Measurements from ENCODE around the gene PRKAR2B.
A peak's percentile ranks its signal among the peaks of the same experiment; 100 is the strongest.

The PRKAR2B gene

GRCh38 chr7:107164092-107164491, 119.6 kb downstream of the PRKAR2B start:
- no peak for DNase-seq

GRCh38 chr7:107165341-107165740, 120.8 kb downstream of the PRKAR2B start:
- no peak for DNase-seq

- DNase-seq: no peak
Measured at GRCh38 chr7:107166736-107167426, 122.4 kb downstream of the PRKAR2B start.

- DNase-seq: peak; percentile 37
Measured at GRCh38 chr7:107167483-107168232, 123.2 kb downstream of the PRKAR2B start.

GRCh38 chr7:107168233-107169119, 124.0 kb downstream of the PRKAR2B start, which contains the start of gene HBP1:
Gene HBP1 (plus strand): TSS chr7:107169003. CDS start chr7:107179894, 10,891 bp downstream.
- DNase-seq: peak; percentile 100

DNA sequence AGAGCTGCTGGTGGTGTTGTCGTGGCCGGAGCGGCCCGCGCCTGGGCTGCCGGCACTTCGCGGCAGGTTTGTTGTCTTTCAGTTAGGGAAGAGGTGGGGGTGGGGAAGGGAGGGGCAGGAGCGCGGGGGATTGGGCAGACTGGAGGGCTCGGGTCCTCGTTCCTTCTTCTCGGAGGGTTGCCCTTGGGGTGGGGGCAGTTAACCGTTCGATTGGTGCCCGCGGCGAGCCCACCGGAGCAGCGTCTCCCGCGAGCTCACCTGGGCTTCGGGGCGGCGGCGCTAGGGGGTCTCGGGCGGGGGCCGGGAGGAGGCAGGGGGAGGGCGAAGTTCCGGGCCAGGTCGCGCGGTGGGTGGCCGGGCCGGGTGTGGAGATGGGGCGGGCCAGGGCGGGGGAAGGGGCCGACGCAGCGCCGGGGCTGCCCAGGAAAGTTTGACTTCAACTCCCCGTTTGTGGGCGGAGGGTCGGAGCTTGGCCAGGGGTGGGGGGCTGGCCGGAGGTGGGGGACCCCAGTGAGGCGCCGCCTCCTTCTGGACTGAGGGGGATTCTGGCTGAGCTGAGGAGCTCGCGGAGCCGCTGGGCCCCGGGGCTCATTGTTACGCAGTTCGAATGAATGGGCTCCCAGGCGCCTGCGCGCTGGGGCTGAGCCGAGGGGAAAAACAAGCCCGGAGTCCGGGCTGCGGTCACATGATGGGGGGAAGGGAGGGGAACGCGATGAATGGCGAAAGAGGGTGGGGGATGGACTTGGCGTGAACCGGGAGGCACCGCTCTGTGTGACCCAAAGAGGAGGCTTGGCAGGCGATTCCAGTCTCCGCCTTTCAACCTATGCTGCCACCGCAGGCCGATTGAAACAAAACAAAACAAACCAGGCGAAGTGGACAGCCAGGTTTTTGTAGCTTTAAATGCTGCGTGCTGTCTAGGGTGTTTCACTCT, 124.9 kb downstream of the PRKAR2B start:
- DNase-seq: peak; percentile 97

DNA sequence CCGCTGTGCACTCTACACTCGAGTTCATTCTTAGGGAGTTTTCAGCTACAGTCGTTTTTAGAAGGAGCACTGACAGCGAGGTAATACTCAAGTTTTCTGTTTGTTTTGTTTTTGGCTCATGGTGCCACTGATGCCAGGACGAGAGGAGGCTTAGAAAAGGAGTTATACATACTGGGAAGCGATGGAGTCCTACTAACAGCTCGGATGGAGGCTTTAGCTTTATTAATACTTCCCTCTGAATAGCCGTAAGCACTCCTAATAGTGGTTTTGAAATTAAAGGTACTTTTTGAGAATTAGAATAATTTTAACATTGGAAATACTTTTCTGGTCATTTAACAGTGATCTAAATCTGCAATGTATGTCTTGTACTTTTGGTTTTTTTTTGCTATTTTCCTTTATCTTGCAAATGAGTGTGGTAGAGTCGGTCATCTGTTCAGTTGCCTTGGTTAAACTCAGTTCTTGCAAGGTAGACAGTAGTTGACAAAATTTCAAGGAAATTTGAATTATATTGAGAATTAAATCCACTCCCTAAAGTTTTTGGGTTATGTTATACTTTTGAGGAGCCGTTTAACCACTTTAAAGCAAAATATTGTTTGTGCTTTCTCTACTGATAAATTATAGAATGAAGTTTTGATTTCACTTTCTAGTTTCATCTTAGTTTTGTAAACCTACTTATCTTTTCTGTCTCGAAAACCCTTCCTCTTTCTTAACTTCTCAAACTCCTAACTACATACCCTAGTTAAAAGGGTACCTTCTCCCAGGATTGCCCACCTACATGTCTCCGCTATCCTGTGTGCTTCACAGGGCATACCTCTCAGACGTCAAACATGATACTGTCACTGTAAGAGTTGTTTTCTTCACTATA, 125.8 kb downstream of the PRKAR2B start:
- peak; percentile 17 for DNase-seq

- no peak for DNase-seq
Measured at GRCh38 chr7:107171496-107171895, 127.0 kb downstream of the PRKAR2B start.

- no peak for DNase-seq
Measured at GRCh38 chr7:107172276-107173032, 127.9 kb downstream of the PRKAR2B start.

GRCh38 chr7:107173191-107173590, 128.7 kb downstream of the PRKAR2B start:
- no peak for DNase-seq

GRCh38 chr7:107173691-107174406, 129.3 kb downstream of the PRKAR2B start:
- no peak for DNase-seq

DNA sequence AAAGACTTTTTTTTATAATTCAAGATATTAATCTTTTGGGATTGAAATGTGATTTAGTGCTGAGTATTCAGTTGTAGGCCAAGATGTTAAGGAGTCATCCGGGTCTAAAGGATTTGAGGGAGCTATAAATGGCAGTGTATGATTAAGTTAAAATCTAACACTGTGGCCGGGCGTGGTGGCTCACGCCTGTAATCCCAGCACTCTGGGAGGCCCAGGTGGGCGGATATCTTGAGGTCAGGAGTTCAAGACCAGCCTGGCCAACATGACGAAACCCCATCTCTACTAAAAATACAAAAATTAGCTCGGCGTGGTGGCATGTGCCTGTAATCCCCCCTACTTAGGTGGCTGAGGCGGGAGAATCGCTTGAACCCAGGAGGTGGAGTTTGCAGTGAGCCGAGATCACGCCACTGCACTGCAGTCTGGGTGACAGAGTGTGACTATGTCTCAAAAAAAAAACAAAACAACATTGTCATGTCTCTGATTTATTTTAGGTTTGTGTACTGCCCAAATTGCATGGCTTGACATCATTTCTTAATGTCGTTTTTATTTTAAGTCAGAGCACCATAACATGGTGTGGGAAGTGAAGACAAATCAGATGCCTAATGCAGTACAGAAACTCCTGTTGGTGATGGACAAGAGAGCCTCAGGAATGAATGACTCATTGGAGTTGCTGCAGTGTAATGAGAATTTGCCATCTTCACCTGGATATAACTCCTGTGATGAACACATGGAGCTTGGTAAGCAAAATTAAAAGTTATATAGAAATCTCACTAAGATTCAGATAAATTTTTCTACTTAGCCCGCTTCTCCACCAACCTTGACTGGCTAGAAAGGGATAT, 135.0 kb downstream of the PRKAR2B start:
- no peak for DNase-seq

DNA sequence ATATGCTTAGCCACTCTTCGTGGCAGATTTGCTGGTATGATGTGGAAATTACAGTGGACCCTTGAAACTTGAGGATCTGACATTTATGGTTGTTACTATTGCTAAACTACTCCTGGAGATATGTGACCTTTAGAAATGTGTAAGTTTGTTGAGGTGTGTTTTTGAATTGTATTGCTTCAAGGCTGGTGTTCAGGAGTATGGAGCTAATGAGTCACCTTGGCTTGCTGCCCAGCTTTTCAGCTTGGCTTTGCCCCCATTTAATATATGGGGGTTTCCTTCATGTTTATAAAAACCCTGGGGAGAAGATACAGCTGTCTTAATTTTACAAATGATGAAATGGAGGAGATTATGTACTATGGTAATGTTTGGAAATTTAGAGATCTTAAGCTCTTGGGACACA, 135.9 kb downstream of the PRKAR2B start:
- DNase-seq: no peak

GRCh38 chr7:107181172-107181571, 136.7 kb downstream of the PRKAR2B start:
- no peak for DNase-seq

DNA sequence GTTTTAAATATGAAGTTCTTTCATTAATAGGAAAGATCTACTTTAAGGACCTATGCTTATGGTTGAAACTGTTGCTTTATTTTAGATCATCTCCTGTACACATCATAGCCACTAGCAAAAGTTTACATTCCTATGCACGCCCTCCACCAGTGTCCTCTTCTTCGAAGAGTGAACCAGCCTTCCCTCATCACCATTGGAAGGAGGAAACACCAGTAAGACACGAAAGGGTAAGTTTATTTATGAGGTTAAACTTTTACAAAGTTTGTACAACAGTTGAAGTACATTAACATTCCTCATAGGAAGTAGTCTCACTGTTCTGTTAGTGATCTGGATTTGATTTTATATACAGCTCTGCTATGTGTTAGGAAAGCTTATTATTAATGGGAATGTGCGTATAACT, 141.2 kb downstream of the PRKAR2B start:
- no peak for DNase-seq

- DNase-seq: no peak
Measured at GRCh38 chr7:107186240-107186639, 141.7 kb downstream of the PRKAR2B start.

- DNase-seq: no peak
Measured at GRCh38 chr7:107187774-107188173, 143.3 kb downstream of the PRKAR2B start.

- DNase-seq: no peak
Measured at GRCh38 chr7:107190090-107190489, 145.6 kb downstream of the PRKAR2B start.

- DNase-seq: no peak
Measured at GRCh38 chr7:107194052-107194451, 149.5 kb downstream of the PRKAR2B start.

All from NCI-H1092 treated with DMSO at 0.1 percent for 48 hours (cell line).